C4-2B (cell line): ENCODE results near the gene C7orf33.

Experiments
- CTCF ChIP-seq: fragments of 450-650 bp; conservative IDR thresholded peaks from 2 replicates; pipeline ENCODE4 v1.5.1; 2017; ENCODE audit warnings: mild to moderate bottlenecking
- ZFX ChIP-seq: fragments of 450-650 bp; IDR thresholded peaks from 2 replicates; pipeline ENCODE4 v1.6.1; 2017

- no peak for TF ChIP-seq CTCF
- no peak for TF ChIP-seq ZFX
Measured at GRCh38 chr7:148567524-148567923, 23.0 kb upstream of the C7orf33 start.
